Ureter (tissue), 1 donor: Measurements from ENCODE around the gene KLHL28. TPM values are rescaled to one million over a fixed set of nuclear protein-coding genes. Genes with fewer than 3 reads are reported as not detected.
"Not testable (repeated sequence)": the region's sequence is repeated elsewhere in the genome, so short reads cannot be mapped to it uniquely, and the experiment has no call there.

Experiments used
- DNase-seq: peaks from one replicate; pipeline ENCODE4 v3.0.0-alpha.2; 2020; ENCODE audit warnings: low spot score
- total RNA-seq: library from RNA; stranded (reverse); gene quantifications from one replicate; pipeline ENCODE4 v1.2.4, GENCODE V29; 2023
- donor health status: DM: yes; HTN: yes; CAD: no.

KLHL28 gene
- total RNA-seq, 1 donor from 2014 or later: 15.4 TPM

DNA sequence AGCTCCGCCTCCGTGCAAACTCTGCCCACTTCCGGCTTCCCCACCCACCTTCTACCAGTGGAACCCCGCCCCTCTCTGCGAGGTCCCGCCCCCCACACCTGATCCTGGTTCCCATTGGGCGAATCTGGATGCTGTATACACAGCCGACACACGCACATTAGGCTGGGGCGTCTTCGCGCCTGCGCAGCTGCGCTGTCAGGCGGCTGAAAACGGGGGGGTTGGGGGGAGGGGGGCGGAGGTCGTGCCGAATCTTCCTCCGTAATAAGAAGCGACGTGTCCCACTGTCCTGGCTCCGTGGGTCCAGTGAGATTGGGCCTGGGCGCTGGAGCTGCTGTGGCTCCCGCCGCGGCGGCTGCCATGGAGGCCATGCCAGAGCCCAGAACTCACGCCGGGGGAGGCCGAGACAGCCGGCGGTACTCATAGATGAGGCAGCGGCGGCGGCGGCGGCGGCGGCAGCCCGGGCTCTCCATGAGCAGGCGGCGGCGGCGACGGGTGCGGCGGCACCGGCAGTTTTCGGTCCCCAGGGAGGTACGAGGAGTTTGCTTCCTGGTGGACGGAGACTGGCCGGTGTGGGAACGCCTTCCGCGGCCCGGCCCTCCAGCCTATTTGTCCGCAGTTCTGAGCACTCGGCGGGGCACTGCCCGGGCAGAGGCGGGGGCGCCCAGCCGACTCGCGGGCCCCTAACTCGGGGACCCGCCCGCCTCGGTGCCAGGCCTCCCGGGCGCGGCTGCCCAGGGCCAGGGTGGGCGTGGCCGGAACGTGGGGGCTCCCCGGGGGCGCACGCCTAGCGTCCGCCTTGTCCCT is 64.5 kb downstream of the KLHL28 start:
- DNase-seq: peak; percentile 99

- DNase-seq: no peak
These were observed 65.3 kb downstream of the KLHL28 start for GRCh38 chr14:44896275-44897040.

GRCh38 chr14:44895716-44896115 is 66.0 kb downstream of the KLHL28 start:
- DNase-seq: no peak

DNA sequence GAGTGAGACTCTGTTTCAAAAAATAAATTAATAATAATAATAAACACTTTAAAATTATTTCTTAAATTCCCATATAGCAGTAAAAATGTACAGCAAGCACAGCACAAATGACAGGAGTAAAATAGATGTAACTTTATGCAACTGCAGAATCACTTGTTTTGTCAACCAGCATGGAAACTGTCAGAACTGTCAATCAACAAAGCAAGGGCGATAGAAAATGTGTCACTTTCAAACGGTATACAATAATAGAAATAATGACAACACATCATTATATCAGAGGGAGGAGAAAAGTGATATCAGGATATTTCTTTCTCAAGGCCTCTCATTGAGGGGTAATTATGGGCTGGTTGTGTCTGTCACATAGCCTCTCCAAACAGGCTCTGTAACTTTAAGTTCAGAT is 68.2 kb downstream of the KLHL28 start:
- no peak for DNase-seq

GRCh38 chr14:44891726-44892372 is 69.9 kb downstream of the KLHL28 start:
- not testable (repeated sequence) for DNase-seq

- DNase-seq: no peak
These were observed 71.9 kb downstream of the KLHL28 start for GRCh38 chr14:44889595-44890471.

GRCh38 chr14:44887596-44887955 is 74.2 kb downstream of the KLHL28 start:
- no peak for DNase-seq

- no peak for DNase-seq
These were observed 74.7 kb downstream of the KLHL28 start for GRCh38 chr14:44886860-44887595.

DNA sequence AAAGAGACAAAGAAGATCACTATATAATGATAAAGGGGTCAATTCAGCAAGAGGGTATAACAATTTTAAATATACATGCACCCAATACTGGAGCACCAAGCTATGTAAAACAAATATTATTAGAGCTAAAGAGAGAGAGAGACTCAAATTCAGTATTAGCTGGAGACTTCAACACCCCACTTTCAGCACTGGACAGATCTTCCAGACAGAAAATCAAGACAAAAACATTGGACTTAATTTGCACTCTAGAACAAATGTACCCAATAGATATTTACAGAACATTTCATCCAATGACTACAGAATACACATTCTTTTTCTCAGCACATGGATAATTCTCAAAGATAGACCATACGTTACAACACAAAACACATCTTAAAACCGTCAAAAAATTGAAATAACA is 81.0 kb downstream of the KLHL28 start:
- no peak for DNase-seq

Other genes with a start within 250 kb of the KLHL28 start
- 33.5 TPM for gene TOGARAM1, start 243 bp upstream of the KLHL28 start, total RNA-seq
- gene PRPF39, start 122.2 kb upstream of the KLHL28 start, total RNA-seq: 55.1 TPM
- 46.7 TPM for gene FKBP3, start 172.5 kb upstream of the KLHL28 start, total RNA-seq
- gene FANCM, start 174.0 kb upstream of the KLHL28 start, total RNA-seq: 9.9 TPM